GM12891 (cell line): ENCODE measurements around the gene WSCD1.

Source experiments
- POLR2A ChIP-seq: IDR thresholded peaks from 2 replicates; pipeline ENCODE4 v1.6.1; 2011; ENCODE audit warnings: low read depth, low read length, control low read depth
- POLR2AphosphoS5 ChIP-seq: IDR thresholded peaks from 2 replicates; pipeline ENCODE4 v1.6.1; 2011; ENCODE audit warnings: low read depth, low read length, control low read depth

DNA sequence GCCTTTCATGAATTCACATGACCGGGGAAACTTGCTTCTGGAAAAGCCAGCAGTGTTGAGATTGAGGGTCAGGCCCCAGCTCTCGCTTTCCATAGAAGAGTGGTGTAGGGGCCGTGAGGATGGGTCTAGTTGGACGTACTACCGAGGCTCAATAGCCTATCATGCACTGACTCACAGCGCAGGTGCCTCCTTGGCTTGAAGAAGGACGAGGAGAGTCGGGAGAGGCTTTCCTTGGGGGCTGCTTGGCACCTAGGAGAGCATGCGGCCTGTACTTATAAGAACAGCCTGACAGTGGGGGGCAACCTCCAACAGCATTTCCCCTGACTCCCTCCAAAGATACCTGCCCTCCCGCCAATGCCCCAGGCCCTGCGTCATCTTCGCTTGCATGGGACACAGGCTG is 37.6 kb downstream of the WSCD1 start:
- TF ChIP-seq POLR2A (no peak), POLR2AphosphoS5 (no peak)
